Measurements from ENCODE around the gene ITGA11. TPM values are rescaled to one million over a fixed set of nuclear protein-coding genes. Genes with fewer than 3 reads are reported as not detected.

Gene ITGA11
- total and polyA plus RNA-seq, 2 of the 4 experiments (the other 2 are of a cell fraction): 4.1 to 6.6 TPM

DNA sequence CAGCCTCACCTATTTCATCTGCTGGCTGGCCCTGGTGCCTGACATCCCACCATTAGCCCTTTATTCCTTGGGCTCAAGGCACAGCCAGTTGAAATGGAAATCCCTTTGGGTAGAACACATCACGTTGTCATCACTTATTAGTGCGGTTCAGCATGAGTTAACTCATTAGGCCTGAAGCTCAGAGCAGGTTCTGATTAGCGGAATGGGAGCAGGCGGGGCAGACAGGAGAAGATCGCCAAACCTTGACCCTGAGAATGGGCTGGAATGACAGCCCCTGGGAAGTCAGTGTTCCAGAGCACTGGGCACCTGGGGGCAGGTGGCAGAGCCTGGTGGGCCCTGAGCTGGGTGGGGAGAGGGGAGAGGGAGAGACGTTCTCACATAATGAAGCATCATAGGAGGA is 5.8 kb downstream of the ITGA11 start:
- DNase-seq: no peak
- intact Hi-C loops (cut with micrococcal nuclease): no loop called here
- no TSS peak for BruUV-seq (replicated peaks)
- TF ChIP-seq SMC3 (IDR thresholded peaks at IDR 0.05; ENCODE audit: low read depth, low read length) (no peak), CEBPB (IDR thresholded peaks at IDR 0.05; ENCODE audit: low read depth, low read length) (no peak), RFX5 (IDR thresholded peaks at IDR 0.05; ENCODE audit: low read depth, low read length) (no peak), FOS (IDR thresholded peaks at IDR 0.05; ENCODE audit: low read depth, low read length) (no peak), RCOR1 (IDR thresholded peaks at IDR 0.05; ENCODE audit: insufficient replicate concordance, low read length) (no peak), NFE2L2 (IDR thresholded peaks at IDR 0.05; ENCODE audit: low read depth, low read length) (no peak), BHLHE40 (IDR thresholded peaks at IDR 0.05; ENCODE audit: low read depth, low read length) (no peak), RAD21 (IDR thresholded peaks at IDR 0.05; ENCODE audit: low read length) (no peak), POLR2A (IDR thresholded peaks at IDR 0.05; ENCODE audit: low read depth, low read length) (no peak), CHD1 (IDR thresholded peaks at IDR 0.05; ENCODE audit: low read depth, low read length) (no peak), MAZ (IDR thresholded peaks at IDR 0.05; ENCODE audit: borderline replicate concordance, low read depth, low read length) (no peak), MXI1 (IDR thresholded peaks at IDR 0.05; ENCODE audit: borderline replicate concordance, low read depth, low read length) (no peak)
- TF ChIP-seq, protein P1, sequence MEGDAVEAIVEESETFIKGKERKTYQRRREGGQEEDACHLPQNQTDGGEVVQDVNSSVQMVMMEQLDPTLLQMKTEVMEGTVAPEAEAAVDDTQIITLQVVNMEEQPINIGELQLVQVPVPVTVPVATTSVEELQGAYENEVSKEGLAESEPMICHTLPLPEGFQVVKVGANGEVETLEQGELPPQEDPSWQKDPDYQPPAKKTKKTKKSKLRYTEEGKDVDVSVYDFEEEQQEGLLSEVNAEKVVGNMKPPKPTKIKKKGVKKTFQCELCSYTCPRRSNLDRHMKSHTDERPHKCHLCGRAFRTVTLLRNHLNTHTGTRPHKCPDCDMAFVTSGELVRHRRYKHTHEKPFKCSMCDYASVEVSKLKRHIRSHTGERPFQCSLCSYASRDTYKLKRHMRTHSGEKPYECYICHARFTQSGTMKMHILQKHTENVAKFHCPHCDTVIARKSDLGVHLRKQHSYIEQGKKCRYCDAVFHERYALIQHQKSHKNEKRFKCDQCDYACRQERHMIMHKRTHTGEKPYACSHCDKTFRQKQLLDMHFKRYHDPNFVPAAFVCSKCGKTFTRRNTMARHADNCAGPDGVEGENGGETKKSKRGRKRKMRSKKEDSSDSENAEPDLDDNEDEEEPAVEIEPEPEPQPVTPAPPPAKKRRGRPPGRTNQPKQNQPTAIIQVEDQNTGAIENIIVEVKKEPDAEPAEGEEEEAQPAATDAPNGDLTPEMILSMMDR (conservative IDR thresholded peaks at IDR 0.05; ENCODE audit: low read depth, low read length): no peak
- TF ChIP-seq, protein P2, sequence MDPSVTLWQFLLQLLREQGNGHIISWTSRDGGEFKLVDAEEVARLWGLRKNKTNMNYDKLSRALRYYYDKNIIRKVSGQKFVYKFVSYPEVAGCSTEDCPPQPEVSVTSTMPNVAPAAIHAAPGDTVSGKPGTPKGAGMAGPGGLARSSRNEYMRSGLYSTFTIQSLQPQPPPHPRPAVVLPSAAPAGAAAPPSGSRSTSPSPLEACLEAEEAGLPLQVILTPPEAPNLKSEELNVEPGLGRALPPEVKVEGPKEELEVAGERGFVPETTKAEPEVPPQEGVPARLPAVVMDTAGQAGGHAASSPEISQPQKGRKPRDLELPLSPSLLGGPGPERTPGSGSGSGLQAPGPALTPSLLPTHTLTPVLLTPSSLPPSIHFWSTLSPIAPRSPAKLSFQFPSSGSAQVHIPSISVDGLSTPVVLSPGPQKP (IDR thresholded peaks at IDR 0.05; ENCODE audit: borderline replicate concordance, low read depth, low read length): no peak
- TF ChIP-seq, protein P3, sequence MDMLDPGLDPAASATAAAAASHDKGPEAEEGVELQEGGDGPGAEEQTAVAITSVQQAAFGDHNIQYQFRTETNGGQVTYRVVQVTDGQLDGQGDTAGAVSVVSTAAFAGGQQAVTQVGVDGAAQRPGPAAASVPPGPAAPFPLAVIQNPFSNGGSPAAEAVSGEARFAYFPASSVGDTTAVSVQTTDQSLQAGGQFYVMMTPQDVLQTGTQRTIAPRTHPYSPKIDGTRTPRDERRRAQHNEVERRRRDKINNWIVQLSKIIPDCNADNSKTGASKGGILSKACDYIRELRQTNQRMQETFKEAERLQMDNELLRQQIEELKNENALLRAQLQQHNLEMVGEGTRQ (IDR thresholded peaks at IDR 0.05; ENCODE audit: low read depth, low read length): no peak
- WGBS, 2 experiments (ENCODE audit: extremely low coverage in 2 of 2, insufficient read length in 1 of 2): 88% methylated on average over 5 of the region's 6 CpGs; no CpG with 5 or more reads in 1 of the 2 experiments
- no peak overlapping the region for H3K18ac ChIP-seq (ENCODE audit: low read depth, low read length)
- ATAC-seq (ENCODE audit: low read depth): no peak
- H3K27me3 ChIP-seq (ENCODE audit: control insufficient read depth, insufficient read depth, low read length): peaks cover 5% of the 10 kb centered on the region
- H4K91ac ChIP-seq (ENCODE audit: insufficient read depth, low read depth, low read length): no peak overlapping the region
- H3K9me1 ChIP-seq (ENCODE audit: insufficient read depth, low read length): peaks cover 24% of the 10 kb centered on the region
- in situ Hi-C loops (cut with MboI; ENCODE audit: low sequenced_read_pairs): no loop called here
- no peak overlapping the region for H4K5ac ChIP-seq (ENCODE audit: low read depth, low read length)
- H2BK20ac ChIP-seq (ENCODE audit: low read depth, low read length): no peak overlapping the region
- H4K20me1 ChIP-seq (ENCODE audit: insufficient read depth, low read length): peaks cover 34% of the 10 kb centered on the region; the same call in 1 of the 2 replicates
- no peak overlapping the region for H2BK120ac ChIP-seq (ENCODE audit: low read depth, low read length)
- peak overlapping the region; percentile 64 for H2AK5ac ChIP-seq (ENCODE audit: low read depth, low read length)
- H3K27ac ChIP-seq (ENCODE audit: insufficient read depth, low read length): no peak overlapping the region
- peaks cover 4 to 81% of the 10 kb centered on the region in 2 experiments; a peak in 3 of 4 replicates for H3K79me1 ChIP-seq (ENCODE audit: low read depth in 1 of 2, low read length in 2 of 2)
- H3K4me2 ChIP-seq (ENCODE audit: low read depth, low read length): no peak overlapping the region
- no peak overlapping the region; the same call in 1 of the 2 replicates for H3K4ac ChIP-seq (ENCODE audit: low read depth, low read length)
- dilution Hi-C loops (cut with HindIII; ENCODE audit: low sequenced_read_pairs, unreplicated experiment): no loop called here
- H3K4me3 ChIP-seq (ENCODE audit: insufficient read depth, low read depth, low read length): no peak overlapping the region
- ChIA-PET CTCF (no interaction called here), POLR2A (ENCODE audit: unreplicated experiment) (no interaction called here)
- no peak overlapping the region for H2AK9ac ChIP-seq (replicated peaks; ENCODE audit: low read depth, low read length, poor library complexity)
- no peak overlapping the region for H4K8ac ChIP-seq (ENCODE audit: low read depth in 2 of 2, low read length in 2 of 2)
- H3K14ac ChIP-seq (replicated peaks; ENCODE audit: low read depth, low read length): no peak overlapping the region
- H3K23ac ChIP-seq (ENCODE audit: low read depth, low read length): no peak overlapping the region
- no peak overlapping the region for H2AFZ ChIP-seq (replicated peaks; ENCODE audit: low read length, poor library complexity)
- H2BK5ac ChIP-seq (ENCODE audit: low read depth, low read length, poor library complexity, severe bottlenecking): no peak overlapping the region
- H3K56ac ChIP-seq (ENCODE audit: extremely low read depth, insufficient read depth, low read length): no peak overlapping the region
- H3K9me3 ChIP-seq (ENCODE audit: control insufficient read depth, insufficient read depth, low read length): no peaks in the 10 kb centered on the region
- H3K9ac ChIP-seq (ENCODE audit: low read depth, low read length): no peak overlapping the region
- no peak overlapping the region for H2BK15ac ChIP-seq (ENCODE audit: low read depth, low read length)
- H3K36me3 ChIP-seq (ENCODE audit: control insufficient read depth, insufficient read depth, low read length): no peaks in the 10 kb centered on the region
- peaks cover 21% of the 10 kb centered on the region for H3K4me1 ChIP-seq (ENCODE audit: control insufficient read depth, insufficient read depth, low read length)

Measured in IMR-90 (cell line).